Measurements from ENCODE around the gene SRC.

Gene SRC

DNA sequence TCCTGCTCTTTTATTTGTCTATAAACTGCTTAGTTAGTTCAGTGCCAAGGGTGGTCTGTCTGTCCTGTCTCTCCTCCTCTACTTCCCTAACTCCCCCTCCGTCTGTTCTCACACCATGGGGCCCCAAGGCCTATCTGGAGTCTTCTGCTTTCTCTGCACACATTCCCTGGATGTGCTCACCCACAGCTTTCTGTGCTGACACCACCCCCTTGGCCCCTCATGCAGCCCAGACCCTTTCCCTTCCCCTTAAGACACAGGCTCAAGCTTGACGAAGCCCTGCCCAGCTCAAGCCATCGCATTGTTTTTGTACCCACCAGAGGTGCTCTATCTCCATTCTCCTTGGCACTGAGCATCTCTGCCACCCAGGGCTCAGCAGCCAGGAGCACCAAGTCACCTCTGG, 97.0 kb downstream of the SRC start:
- Histone ChIP-seq H3K27ac (ENCODE audit: low read length) (no peak overlapping the region), H3K36me3 (ENCODE audit: insufficient read depth, low read depth, low read length) (no peaks in the 10 kb centered on the region), H3K9ac (ENCODE audit: low read depth, low read length) (no peak overlapping the region), H3K9me3 (ENCODE audit: insufficient read depth, low read depth, low read length) (no peaks in the 10 kb centered on the region), H3K27me3 (ENCODE audit: insufficient read depth, low read length) (peaks cover 3% of the 10 kb centered on the region; the same call in 1 of the 2 replicates), H3K4me3 (ENCODE audit: low read length) (no peak overlapping the region), H3K4me1 (ENCODE audit: insufficient read depth, low read length) (no peaks in the 10 kb centered on the region; the same call in 1 of the 2 replicates)

DNA sequence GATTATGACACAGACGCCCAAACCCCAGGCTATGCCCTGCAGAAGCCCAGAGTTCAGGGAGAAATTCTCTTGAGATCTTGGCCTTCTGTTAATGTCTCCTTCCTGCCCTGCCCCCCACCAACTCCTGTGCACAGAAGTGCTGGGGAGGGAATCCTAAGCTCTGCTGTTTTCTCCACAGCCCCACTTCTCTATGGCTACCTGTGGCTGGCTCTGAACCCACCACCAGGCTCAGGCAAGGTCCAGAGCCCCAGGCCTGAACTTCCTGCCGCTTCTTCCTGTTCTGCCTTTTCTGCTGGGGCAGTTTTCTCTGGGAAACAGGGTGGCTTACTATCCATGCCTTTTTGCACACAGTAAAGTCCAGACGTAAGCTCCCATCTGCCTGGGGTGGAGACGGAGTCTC, 97.7 kb downstream of the SRC start:
- H3K27me3 ChIP-seq (ENCODE audit: insufficient read depth, low read length): peaks cover 3% of the 10 kb centered on the region; the same call in 1 of the 2 replicates
- H3K4me3 ChIP-seq (ENCODE audit: low read length): no peak overlapping the region
- H3K9me3 ChIP-seq (ENCODE audit: insufficient read depth, low read depth, low read length): no peaks in the 10 kb centered on the region
- no peaks in the 10 kb centered on the region; the same call in 1 of the 2 replicates for H3K4me1 ChIP-seq (ENCODE audit: insufficient read depth, low read length)
- no peak overlapping the region for H3K9ac ChIP-seq (ENCODE audit: low read depth, low read length)
- no peaks in the 10 kb centered on the region for H3K36me3 ChIP-seq (ENCODE audit: insufficient read depth, low read depth, low read length)
- H3K27ac ChIP-seq (ENCODE audit: low read length): no peak overlapping the region

- Histone ChIP-seq H3K9me3 (ENCODE audit: insufficient read depth, low read depth, low read length) (no peaks in the 10 kb centered on the region), H3K27ac (ENCODE audit: low read length) (no peak overlapping the region), H3K4me3 (ENCODE audit: low read length) (no peak overlapping the region), H3K36me3 (ENCODE audit: insufficient read depth, low read depth, low read length) (no peaks in the 10 kb centered on the region), H3K4me1 (ENCODE audit: insufficient read depth, low read length) (no peaks in the 10 kb centered on the region; the same call in 1 of the 2 replicates), H3K9ac (ENCODE audit: low read depth, low read length) (no peak overlapping the region), H3K27me3 (ENCODE audit: insufficient read depth, low read length) (peaks cover 7% of the 10 kb centered on the region; the same call in 1 of the 2 replicates)
Observed at GRCh38 chr20:37445041-37445440, 99.1 kb downstream of the SRC start.

- no peaks in the 10 kb centered on the region for H3K4me1 ChIP-seq (ENCODE audit: insufficient read depth, low read length)
- no peak overlapping the region for H3K4me3 ChIP-seq (ENCODE audit: low read length)
- no peaks in the 10 kb centered on the region for H3K9me3 ChIP-seq (ENCODE audit: insufficient read depth, low read depth, low read length)
- H3K9ac ChIP-seq (ENCODE audit: low read depth, low read length): no peak overlapping the region
- H3K27me3 ChIP-seq (ENCODE audit: insufficient read depth, low read length): peaks cover 7% of the 10 kb centered on the region; the same call in 1 of the 2 replicates
- H3K27ac ChIP-seq (ENCODE audit: low read length): no peak overlapping the region
- H3K36me3 ChIP-seq (ENCODE audit: insufficient read depth, low read depth, low read length): no peaks in the 10 kb centered on the region
Observed at GRCh38 chr20:37446286-37447032, 100.5 kb downstream of the SRC start.

GRCh38 chr20:37447688-37448087, 101.7 kb downstream of the SRC start:
- Histone ChIP-seq H3K27me3 (ENCODE audit: insufficient read depth, low read length) (peaks cover 15% of the 10 kb centered on the region; the same call in 1 of the 2 replicates), H3K4me3 (ENCODE audit: low read length) (no peak overlapping the region), H3K9me3 (ENCODE audit: insufficient read depth, low read depth, low read length) (no peaks in the 10 kb centered on the region), H3K4me1 (ENCODE audit: insufficient read depth, low read length) (no peaks in the 10 kb centered on the region), H3K9ac (ENCODE audit: low read depth, low read length) (no peak overlapping the region), H3K27ac (ENCODE audit: low read length) (no peak overlapping the region), H3K36me3 (ENCODE audit: insufficient read depth, low read depth, low read length) (no peaks in the 10 kb centered on the region)

GRCh38 chr20:37449276-37449675, 103.3 kb downstream of the SRC start:
- no peak overlapping the region for H3K27ac ChIP-seq (ENCODE audit: low read length)
- H3K9me3 ChIP-seq (ENCODE audit: insufficient read depth, low read depth, low read length): no peaks in the 10 kb centered on the region
- no peaks in the 10 kb centered on the region for H3K36me3 ChIP-seq (ENCODE audit: insufficient read depth, low read depth, low read length)
- peaks cover 15% of the 10 kb centered on the region; the same call in 1 of the 2 replicates for H3K27me3 ChIP-seq (ENCODE audit: insufficient read depth, low read length)
- H3K9ac ChIP-seq (ENCODE audit: low read depth, low read length): no peak overlapping the region
- no peak overlapping the region for H3K4me3 ChIP-seq (ENCODE audit: low read length)
- H3K4me1 ChIP-seq (ENCODE audit: insufficient read depth, low read length): no peaks in the 10 kb centered on the region

- Histone ChIP-seq H3K4me1 (ENCODE audit: insufficient read depth, low read length) (no peaks in the 10 kb centered on the region), H3K9me3 (ENCODE audit: insufficient read depth, low read depth, low read length) (no peaks in the 10 kb centered on the region), H3K27me3 (ENCODE audit: insufficient read depth, low read length) (peaks cover 15% of the 10 kb centered on the region; the same call in 1 of the 2 replicates), H3K4me3 (ENCODE audit: low read length) (no peak overlapping the region), H3K27ac (ENCODE audit: low read length) (no peak overlapping the region), H3K9ac (ENCODE audit: low read depth, low read length) (no peak overlapping the region), H3K36me3 (ENCODE audit: insufficient read depth, low read depth, low read length) (no peaks in the 10 kb centered on the region)
Observed at GRCh38 chr20:37450344-37450743, 104.4 kb downstream of the SRC start.

GRCh38 chr20:37451616-37452015, 105.7 kb downstream of the SRC start:
- H3K27me3 ChIP-seq (ENCODE audit: insufficient read depth, low read length): peaks cover 15% of the 10 kb centered on the region; the same call in 1 of the 2 replicates
- H3K9me3 ChIP-seq (ENCODE audit: insufficient read depth, low read depth, low read length): no peaks in the 10 kb centered on the region
- no peak overlapping the region for H3K27ac ChIP-seq (ENCODE audit: low read length)
- no peaks in the 10 kb centered on the region for H3K36me3 ChIP-seq (ENCODE audit: insufficient read depth, low read depth, low read length)
- no peak overlapping the region for H3K4me3 ChIP-seq (ENCODE audit: low read length)
- no peaks in the 10 kb centered on the region for H3K4me1 ChIP-seq (ENCODE audit: insufficient read depth, low read length)
- H3K9ac ChIP-seq (ENCODE audit: low read depth, low read length): no peak overlapping the region

DNA sequence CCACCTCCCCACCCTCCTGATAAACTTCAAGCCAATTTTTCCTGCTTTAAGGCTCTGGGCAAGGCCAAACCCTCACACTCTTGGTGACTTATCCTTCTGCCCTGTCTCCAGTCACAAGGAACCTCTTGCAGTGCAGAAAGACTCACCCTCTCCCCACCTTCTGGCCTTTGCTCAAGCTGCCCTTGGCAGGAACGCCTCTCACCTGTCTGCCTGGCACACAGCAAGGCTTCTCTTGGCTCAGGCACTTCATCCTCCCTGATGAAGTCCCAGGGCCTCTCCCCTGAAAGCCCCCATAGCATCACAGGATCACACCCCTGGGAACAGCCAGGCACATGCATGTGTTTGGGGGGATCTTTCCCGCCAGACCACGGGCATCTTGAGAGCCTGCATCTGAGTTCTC, 106.3 kb downstream of the SRC start:
- H3K9me3 ChIP-seq (ENCODE audit: insufficient read depth, low read depth, low read length): no peaks in the 10 kb centered on the region
- no peaks in the 10 kb centered on the region for H3K36me3 ChIP-seq (ENCODE audit: insufficient read depth, low read depth, low read length)
- H3K27ac ChIP-seq (ENCODE audit: low read length): no peak overlapping the region
- H3K4me3 ChIP-seq (ENCODE audit: low read length): no peak overlapping the region
- no peak overlapping the region for H3K9ac ChIP-seq (ENCODE audit: low read depth, low read length)
- no peaks in the 10 kb centered on the region for H3K4me1 ChIP-seq (ENCODE audit: insufficient read depth, low read length)
- peaks cover 14% of the 10 kb centered on the region; the same call in 1 of the 2 replicates for H3K27me3 ChIP-seq (ENCODE audit: insufficient read depth, low read length)

DNA sequence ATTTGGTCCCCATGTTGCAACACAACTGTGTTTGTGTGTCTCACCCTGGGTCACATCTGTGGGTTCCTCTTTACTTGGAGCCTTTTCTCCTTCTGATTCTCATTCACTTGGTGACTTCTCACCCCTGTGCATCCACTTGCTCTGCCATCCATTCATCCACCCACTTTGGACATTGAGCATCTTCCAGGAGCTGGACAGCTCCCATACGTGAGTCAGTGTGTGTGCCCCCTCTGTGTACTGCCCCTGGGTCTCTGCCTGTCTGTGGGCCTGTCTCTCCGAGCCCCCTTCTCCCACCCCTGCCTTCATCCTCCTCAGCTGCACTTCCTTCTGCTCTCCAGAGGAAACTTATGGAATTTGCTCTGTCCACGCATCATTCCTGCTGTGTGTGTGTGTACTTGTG, 107.3 kb downstream of the SRC start:
- Histone ChIP-seq H3K4me3 (ENCODE audit: low read length) (no peak overlapping the region), H3K36me3 (ENCODE audit: insufficient read depth, low read depth, low read length) (no peaks in the 10 kb centered on the region), H3K9me3 (ENCODE audit: insufficient read depth, low read depth, low read length) (no peaks in the 10 kb centered on the region), H3K4me1 (ENCODE audit: insufficient read depth, low read length) (no peaks in the 10 kb centered on the region), H3K9ac (ENCODE audit: low read depth, low read length) (no peak overlapping the region), H3K27me3 (ENCODE audit: insufficient read depth, low read length) (peaks cover 12% of the 10 kb centered on the region; the same call in 1 of the 2 replicates), H3K27ac (ENCODE audit: low read length) (no peak overlapping the region)

DNA sequence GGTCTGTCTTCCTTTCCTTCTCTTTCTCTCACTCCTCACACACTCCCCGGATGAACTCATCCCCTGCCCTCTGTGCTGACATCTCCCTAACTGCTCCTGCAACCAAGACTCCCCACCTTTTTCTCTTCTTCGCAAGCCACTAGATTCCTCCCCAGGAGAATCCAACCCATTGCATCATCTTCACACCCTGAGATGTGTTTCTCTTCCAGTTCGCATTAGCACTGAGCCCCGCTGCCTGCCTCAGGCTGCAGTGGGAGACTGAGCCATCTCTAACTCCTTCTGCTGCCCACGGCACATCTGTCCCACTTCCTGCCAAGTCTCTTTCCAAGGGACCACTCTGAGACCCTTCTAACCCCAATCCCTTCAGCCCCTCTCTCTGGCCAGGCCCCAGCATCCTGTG, 107.9 kb downstream of the SRC start:
- H3K9ac ChIP-seq (ENCODE audit: low read depth, low read length): no peak overlapping the region
- H3K4me3 ChIP-seq (ENCODE audit: low read length): no peak overlapping the region
- H3K9me3 ChIP-seq (ENCODE audit: insufficient read depth, low read depth, low read length): no peaks in the 10 kb centered on the region
- no peaks in the 10 kb centered on the region for H3K4me1 ChIP-seq (ENCODE audit: insufficient read depth, low read length)
- H3K27ac ChIP-seq (ENCODE audit: low read length): no peak overlapping the region
- H3K27me3 ChIP-seq (ENCODE audit: insufficient read depth, low read length): peaks cover 12% of the 10 kb centered on the region; the same call in 1 of the 2 replicates
- H3K36me3 ChIP-seq (ENCODE audit: insufficient read depth, low read depth, low read length): no peaks in the 10 kb centered on the region

- H3K9ac ChIP-seq (ENCODE audit: low read depth, low read length): no peak overlapping the region
- no peak overlapping the region for H3K27ac ChIP-seq (ENCODE audit: low read length)
- H3K4me1 ChIP-seq (ENCODE audit: insufficient read depth, low read length): no peaks in the 10 kb centered on the region
- no peaks in the 10 kb centered on the region for H3K9me3 ChIP-seq (ENCODE audit: insufficient read depth, low read depth, low read length)
- no peaks in the 10 kb centered on the region for H3K36me3 ChIP-seq (ENCODE audit: insufficient read depth, low read depth, low read length)
- no peak overlapping the region for H3K4me3 ChIP-seq (ENCODE audit: low read length)
- peaks cover 8% of the 10 kb centered on the region; the same call in 1 of the 2 replicates for H3K27me3 ChIP-seq (ENCODE audit: insufficient read depth, low read length)
Observed at GRCh38 chr20:37454636-37455385, 108.9 kb downstream of the SRC start.
